Activated CD4-positive, alpha-beta T cell treated with anti-CD3 and anti-CD28 coated beads, Interleukin-2, amount 10 ng/mL, durations not matched to agents 7 days and 5 days (primary cell): ENCODE measurements around the gene ANKRD9. TPM values are rescaled to one million over a fixed set of nuclear protein-coding genes. Genes with fewer than 3 reads are reported as not detected.
"Not testable (repeated sequence)": the region's sequence is repeated elsewhere in the genome, so short reads cannot be mapped to it uniquely, and the experiment has no call there.

Experiments
- CTCF ChIA-PET: fragments of 350-600 bp; sonication (Branson Sonifier 250); formaldehyde crosslinking; loops from one replicate; lab custom pipeline; 2021; ENCODE audit warnings: antibody characterized with exemption; lab: Charles Lee
- POLR2A ChIA-PET: fragments of 350-600 bp; sonication (Branson Sonifier 250); formaldehyde crosslinking; loops from one replicate; lab custom pipeline; 2021; ENCODE audit warnings: antibody characterized with exemption; lab: Charles Lee
- DNase-seq: peaks from one replicate; pipeline ENCODE4 v3.0.0-alpha.2; 2020
- H3K27ac Mint-ChIP-seq: one replicate; pipeline ENCODE4 v1.8.0; 2021; ENCODE audit warnings: mild to moderate bottlenecking, moderate library complexity, mixed read lengths
- H3K27me3 Mint-ChIP-seq: one replicate; pipeline ENCODE4 v1.8.0; 2021; ENCODE audit warnings: mixed read lengths
- H3K36me3 Mint-ChIP-seq: one replicate; pipeline ENCODE4 v1.8.0; 2021; ENCODE audit warnings: low read depth, mixed read lengths
- H3K4me1 Mint-ChIP-seq: one replicate; pipeline ENCODE4 v1.8.0; 2021; ENCODE audit warnings: mixed read lengths
- H3K4me3 Mint-ChIP-seq: one replicate; pipeline ENCODE4 v1.8.0; 2021; ENCODE audit warnings: mild to moderate bottlenecking, moderate library complexity, mixed read lengths
- H3K9me3 Mint-ChIP-seq: one replicate; pipeline ENCODE4 v1.8.0; 2021; ENCODE audit warnings: mixed read lengths
- total RNA-seq, 2 experiments: library from RNA; stranded (reverse); gene quantifications; one replicate each; pipeline ENCODE4 v1.2.3, GENCODE V29; 2021

Gene ANKRD9
- total RNA-seq, 2 experiments from 2014 or later = 4.9 to 6.2 TPM

GRCh38 chr14:102528431-102529170, 19.0 kb upstream of the ANKRD9 start:
- Mint-ChIP-seq H3K9me3 (no peaks in the 10 kb centered on the region), H3K36me3 (no peaks in the 10 kb centered on the region), H3K4me1 (peaks cover 31% of the 10 kb centered on the region), H3K27me3 (no peaks in the 10 kb centered on the region), H3K27ac (no peak overlapping the region), H3K4me3 (no peak overlapping the region)
- ChIA-PET POLR2A (interaction anchor here (0.7 kb wide), 1 partner anchor 39 kb away, joined by 4 read pairs; no protein-coding TSS in a partner anchor), CTCF (interaction anchor here (1.3 to 1.6 kb wide), 3 partner anchors 9 to 13 kb away, joined by 3 to 5 read pairs (median 4); no protein-coding TSS in a partner anchor)
- no peak for DNase-seq

DNA sequence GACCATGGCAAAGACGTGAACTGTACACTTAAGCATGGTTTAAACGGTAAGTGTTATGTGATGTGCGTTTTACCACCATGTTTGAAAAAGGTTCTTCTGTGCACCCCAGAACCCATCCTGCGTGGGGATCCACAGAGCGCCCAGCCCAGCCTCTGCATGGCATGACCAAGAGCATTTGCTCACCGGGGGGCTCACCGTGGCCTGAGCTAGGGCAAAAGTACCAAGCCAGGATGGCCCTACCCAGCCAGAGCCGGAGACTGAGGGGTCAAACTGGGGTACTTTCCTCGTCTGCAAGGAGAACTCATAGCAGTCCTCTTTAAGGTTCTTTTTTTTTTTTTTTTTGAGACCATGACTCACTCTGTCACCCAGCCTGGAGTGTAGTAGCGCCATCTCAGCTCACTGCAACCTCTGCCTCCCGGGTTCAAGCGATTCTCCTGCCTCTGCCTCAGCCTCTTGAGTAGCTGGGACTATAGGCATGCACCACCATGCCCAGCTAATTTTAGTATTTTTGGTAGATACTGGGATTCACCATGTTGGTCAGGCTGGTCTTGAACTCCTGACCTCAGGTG, 16.4 kb upstream of the ANKRD9 start:
- H3K27ac Mint-ChIP-seq = peak overlapping the region; percentile 87
- POLR2A ChIA-PET = no interaction called here
- DNase-seq = no peak
- H3K27me3 Mint-ChIP-seq = no peaks in the 10 kb centered on the region
- CTCF ChIA-PET = interaction anchor here (1.3 to 2.4 kb wide), 3 partner anchors 7 to 17 kb away, joined by 3 to 12 read pairs (median 10); no protein-coding TSS in a partner anchor
- H3K9me3 Mint-ChIP-seq = no peaks in the 10 kb centered on the region
- no peaks in the 10 kb centered on the region for H3K36me3 Mint-ChIP-seq
- H3K4me3 Mint-ChIP-seq = peak overlapping the region; percentile 81
- peaks cover 35% of the 10 kb centered on the region for H3K4me1 Mint-ChIP-seq

- DNase-seq = peak; percentile 57
- Mint-ChIP-seq H3K27ac (peak overlapping the region; percentile 87), H3K4me3 (peak overlapping the region; percentile 81), H3K9me3 (no peaks in the 10 kb centered on the region), H3K4me1 (peaks cover 32% of the 10 kb centered on the region), H3K36me3 (no peaks in the 10 kb centered on the region), H3K27me3 (no peaks in the 10 kb centered on the region)
- ChIA-PET CTCF (interaction anchor here (0.5 to 2.4 kb wide), 30 partner anchors 8 to 391 kb away, joined by 3 to 12 read pairs (median 4); partner anchors contain the start of gene ANKRD9), POLR2A (no interaction called here)
Measured at GRCh38 chr14:102525219-102525928, 15.8 kb upstream of the ANKRD9 start.

DNA sequence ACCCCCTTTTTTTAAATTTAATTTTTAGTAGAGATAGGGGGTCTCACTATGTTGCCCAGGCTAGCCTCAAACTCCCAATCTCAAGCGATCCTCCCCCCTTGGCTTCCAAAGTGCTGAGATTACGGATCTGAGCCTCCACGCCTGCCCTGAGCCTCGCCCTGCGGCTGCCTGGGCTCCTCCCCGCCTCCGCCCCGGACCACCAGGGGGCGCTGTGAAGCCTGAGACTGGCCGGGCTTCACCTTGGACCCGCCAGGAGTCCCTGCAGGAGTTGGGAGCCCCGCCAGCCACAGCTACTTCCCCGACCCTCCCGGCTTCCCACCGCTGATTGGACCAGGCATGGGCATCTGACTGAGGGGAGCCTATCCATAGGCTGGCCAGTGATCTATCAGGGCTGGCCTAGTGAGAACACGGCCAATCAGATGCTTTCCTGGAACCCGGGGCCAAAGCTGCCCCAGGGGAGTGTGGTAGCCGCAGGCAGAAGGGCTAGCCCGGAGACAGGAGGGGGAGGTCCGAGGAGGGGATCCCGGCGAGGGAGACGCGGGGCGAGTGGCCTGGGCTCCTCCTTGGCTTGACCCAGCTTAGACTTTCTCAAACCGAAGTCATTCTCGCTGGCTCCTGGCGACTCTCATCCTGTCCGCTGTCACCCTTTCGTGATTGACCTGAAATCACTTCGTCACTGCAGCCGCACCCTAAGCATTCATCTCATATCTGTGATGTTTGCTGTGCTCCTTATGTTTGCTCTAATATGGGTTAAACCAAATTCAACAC, 15.1 kb upstream of the ANKRD9 start:
- ChIA-PET CTCF (interaction anchor here (0.5 to 2.4 kb wide), 31 partner anchors 8 to 390 kb away, joined by 3 to 12 read pairs (median 4); partner anchors contain the start of gene ANKRD9), POLR2A (no interaction called here)
- H3K9me3 Mint-ChIP-seq = no peaks in the 10 kb centered on the region
- peaks cover 30% of the 10 kb centered on the region for H3K4me1 Mint-ChIP-seq
- DNase-seq = peak; percentile 93
- H3K4me3 Mint-ChIP-seq = peak overlapping the region; percentile 81
- H3K36me3 Mint-ChIP-seq = no peaks in the 10 kb centered on the region
- peak overlapping the region; percentile 87 for H3K27ac Mint-ChIP-seq
- no peaks in the 10 kb centered on the region for H3K27me3 Mint-ChIP-seq

- Mint-ChIP-seq H3K4me1 (peaks cover 30% of the 10 kb centered on the region), H3K27me3 (no peaks in the 10 kb centered on the region), H3K27ac (peak overlapping the region; percentile 87), H3K36me3 (no peaks in the 10 kb centered on the region), H3K4me3 (peak overlapping the region; percentile 81), H3K9me3 (no peaks in the 10 kb centered on the region)
- ChIA-PET POLR2A (no interaction called here), CTCF (interaction anchor here (0.5 to 2.4 kb wide), 22 partner anchors 8 to 277 kb away, joined by 3 to 12 read pairs (median 5); partner anchors contain the start of gene ANKRD9)
- DNase-seq = no peak
Measured at GRCh38 chr14:102523569-102524450, 14.2 kb upstream of the ANKRD9 start.

DNA sequence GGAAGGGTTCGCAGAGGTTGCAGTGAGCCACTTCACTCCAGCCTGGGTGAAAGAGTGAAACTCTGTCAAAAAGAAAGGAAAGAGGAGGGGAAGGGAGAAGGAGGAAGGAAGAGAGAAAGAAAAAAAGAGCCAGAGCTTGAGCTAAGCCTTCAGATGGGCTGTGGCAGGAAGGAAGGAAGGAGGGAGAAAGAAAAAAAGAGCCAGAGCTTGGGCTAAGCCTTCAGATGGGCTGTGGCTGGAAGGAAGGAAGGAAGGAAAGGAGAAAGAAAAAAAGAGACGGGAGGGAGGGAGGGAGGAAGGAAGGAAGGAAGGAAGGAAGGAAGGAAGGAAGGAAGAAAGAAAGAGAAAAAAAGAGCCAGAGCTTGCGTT, 13.6 kb upstream of the ANKRD9 start:
- Mint-ChIP-seq H3K27me3 (peaks cover 4% of the 10 kb centered on the region), H3K36me3 (no peaks in the 10 kb centered on the region), H3K9me3 (no peaks in the 10 kb centered on the region), H3K27ac (peak overlapping the region; percentile 74), H3K4me1 (peaks cover 30% of the 10 kb centered on the region), H3K4me3 (peak overlapping the region; percentile 26)
- ChIA-PET CTCF (interaction anchor here (0.5 to 2.1 kb wide), 3 partner anchors 8 to 278 kb away, joined by 3 to 10 read pairs (median 3); no protein-coding TSS in a partner anchor), POLR2A (no interaction called here)
- DNase-seq = no peak

- H3K9me3 Mint-ChIP-seq, H3K36me3 Mint-ChIP-seq, CTCF ChIA-PET, DNase-seq, POLR2A ChIA-PET, H3K27ac Mint-ChIP-seq, H3K4me3 Mint-ChIP-seq: not testable (repeated sequence)
- Mint-ChIP-seq H3K4me1 (peaks cover 19% of the 10 kb centered on the region), H3K27me3 (peaks cover 14% of the 10 kb centered on the region)
Measured at GRCh38 chr14:102519709-102520108, 10.1 kb upstream of the ANKRD9 start.

DNA sequence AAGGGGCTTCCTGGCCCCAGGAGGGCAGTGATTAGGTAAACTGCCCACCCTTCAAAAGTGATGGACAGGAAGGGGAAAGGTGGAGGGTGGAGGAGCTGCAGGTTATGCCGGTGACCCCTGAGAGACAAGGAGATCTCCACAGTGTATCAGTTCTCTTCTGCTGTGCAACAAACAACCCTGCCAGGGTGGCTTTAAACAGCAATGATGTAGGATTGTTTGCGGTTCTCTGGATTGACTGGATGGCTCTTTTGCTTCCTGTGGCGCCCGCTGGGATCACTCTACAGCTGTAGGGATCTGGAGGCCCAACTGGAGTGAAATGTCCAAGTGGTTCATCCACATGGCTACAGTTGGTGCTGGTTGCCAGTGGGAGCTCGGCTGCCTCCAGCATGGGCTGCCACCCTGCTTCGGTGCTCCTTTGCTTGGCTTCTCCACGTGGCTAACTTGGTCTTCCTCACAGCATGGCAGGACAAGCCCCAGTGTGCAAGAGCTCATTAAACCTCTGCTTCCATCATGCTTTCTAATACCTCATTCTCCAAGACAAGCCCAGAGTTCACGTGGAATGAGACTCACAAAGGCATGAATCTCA, 8.6 kb upstream of the ANKRD9 start:
- ChIA-PET POLR2A (no interaction called here), CTCF (interaction anchor here (0.5 to 1.2 kb wide), 3 partner anchors 10 to 367 kb away, joined by 3 to 4 read pairs (median 4); no protein-coding TSS in a partner anchor)
- H3K4me1 Mint-ChIP-seq = peaks cover 6% of the 10 kb centered on the region
- no peaks in the 10 kb centered on the region for H3K9me3 Mint-ChIP-seq
- H3K27me3 Mint-ChIP-seq = peaks cover 14% of the 10 kb centered on the region
- DNase-seq = no peak
- H3K36me3 Mint-ChIP-seq = no peaks in the 10 kb centered on the region
- H3K27ac Mint-ChIP-seq = no peak overlapping the region
- H3K4me3 Mint-ChIP-seq = peak overlapping the region; percentile 71

DNA sequence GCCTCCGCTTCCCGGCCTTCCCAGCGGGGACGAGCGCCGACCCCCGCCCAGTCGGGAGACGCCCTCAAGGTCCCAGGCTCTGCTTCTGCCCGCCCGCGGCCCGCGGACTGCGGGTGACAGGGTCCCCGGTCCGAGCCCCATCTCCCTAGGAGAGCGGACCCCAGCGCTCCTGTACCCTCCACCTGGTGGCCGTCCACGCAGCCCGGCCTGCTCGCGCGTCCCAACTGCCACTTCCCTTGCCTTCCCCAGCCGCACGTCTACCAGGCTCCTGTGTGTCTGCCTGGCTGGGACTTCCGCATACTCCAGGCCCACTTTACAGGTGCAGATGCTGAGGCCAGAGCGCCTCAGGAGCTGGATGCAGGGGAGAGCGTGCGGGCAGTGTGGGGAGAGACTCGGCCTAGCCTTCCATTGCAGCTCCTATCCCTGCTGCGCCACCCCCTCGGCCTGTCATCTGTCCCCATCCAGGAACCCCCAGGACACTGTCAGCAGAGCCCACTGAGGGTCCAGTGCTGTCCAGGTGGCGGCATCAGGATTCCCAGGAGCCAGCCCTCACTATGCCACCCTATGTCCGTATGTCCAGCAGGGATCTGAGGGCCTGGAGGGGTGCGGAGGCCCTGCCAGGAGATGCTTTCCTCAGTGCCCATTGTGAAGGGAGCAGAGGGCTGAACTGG, 8.0 kb upstream of the ANKRD9 start:
- H3K4me3 Mint-ChIP-seq = peak overlapping the region; percentile 71
- CTCF ChIA-PET = interaction anchor here (1.2 kb wide), 1 partner anchor 10 kb away, joined by 3 read pairs; no protein-coding TSS in a partner anchor
- POLR2A ChIA-PET = no interaction called here

GRCh38 chr14:102516531-102517391, 7.2 kb upstream of the ANKRD9 start:
- POLR2A ChIA-PET = interaction anchor here (0.7 kb wide), 1 partner anchor 406 kb away, joined by 8 read pairs; no protein-coding TSS in a partner anchor
- CTCF ChIA-PET = interaction anchor here (0.6 to 1.2 kb wide), 4 partner anchors 8 to 200 kb away, joined by 3 to 12 read pairs (median 4); no protein-coding TSS in a partner anchor
- Mint-ChIP-seq H3K4me3 (peak overlapping the region; percentile 73), H3K4me1 (peaks cover 3% of the 10 kb centered on the region), H3K27ac (peak overlapping the region; percentile 75), H3K9me3 (no peaks in the 10 kb centered on the region), H3K36me3 (no peaks in the 10 kb centered on the region), H3K27me3 (peaks cover 14% of the 10 kb centered on the region)
- peak; percentile 58 for DNase-seq

More for the DNA sequence above, 8.0 kb upstream of the ANKRD9 start:
- no peaks in the 10 kb centered on the region for H3K9me3 Mint-ChIP-seq
- no peaks in the 10 kb centered on the region for H3K36me3 Mint-ChIP-seq
- peak overlapping the region; percentile 75 for H3K27ac Mint-ChIP-seq
- DNase-seq = no peak
- H3K4me1 Mint-ChIP-seq = peaks cover 3% of the 10 kb centered on the region
- peaks cover 14% of the 10 kb centered on the region for H3K27me3 Mint-ChIP-seq
